ENCODE results near the gene CEMIP. TPM values are rescaled to one million over a fixed set of nuclear protein-coding genes. Genes with fewer than 3 reads are reported as not detected.

CEMIP gene
- polyA plus RNA-seq, 2 of the 4 experiments (the other 2 are of a cell fraction) = 0.54 to 0.84 TPM

DNA sequence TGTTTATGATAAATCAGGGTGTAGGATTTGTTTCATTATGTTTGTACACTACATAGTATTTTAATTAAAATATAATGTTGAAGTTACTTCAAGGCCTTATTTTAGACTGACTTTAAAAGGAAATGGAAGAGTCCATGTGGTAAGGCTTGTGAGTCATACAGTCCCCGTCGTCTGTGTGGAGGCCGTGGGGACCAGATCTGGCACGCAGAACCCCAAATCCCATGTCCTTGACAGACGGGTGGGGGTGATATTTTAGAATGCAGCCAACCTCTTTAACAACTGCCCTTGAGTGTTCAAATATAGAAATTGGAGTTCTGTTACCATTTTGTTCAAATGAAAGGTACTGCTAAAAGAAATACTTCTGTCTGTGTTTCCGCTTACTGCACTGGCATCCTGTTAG is 48.2 kb upstream of the CEMIP start:
- Histone ChIP-seq H3K9me3 (no peaks in the 10 kb centered on the region), H3K4me2 (no peak overlapping the region), H3K4me1 (no peaks in the 10 kb centered on the region), H3K4me3 (no peak overlapping the region), H3K27ac (no peak overlapping the region)
- 88% methylated on average over 6 of the region's 6 CpGs for WGBS (ENCODE audit: missing lambda C conversion rate)
- FAIRE-seq (no peak), ATAC-seq (no peak), DNase-seq (ENCODE audit: low read depth in 1 of 2, low spot score in 1 of 2) (no peak)
- ChIA-PET POLR2A (no interaction called here), CTCF (no interaction called here)
- no peak for TF ChIP-seq CHD2 (IDR thresholded peaks at IDR 0.05; ENCODE audit: low read length, partially characterized antibody)
- no peak for TF ChIP-seq MAFK (IDR thresholded peaks at IDR 0.05; ENCODE audit: partially characterized antibody)
- TF ChIP-seq TFCP2L1 (CRISPR knock-in tag; IDR thresholded peaks at IDR 0.05) = no peak
- no peak for TF ChIP-seq HOXA7 (CRISPR knock-in tag; IDR thresholded peaks at IDR 0.05)
- no peak for TF ChIP-seq ZSCAN20 (CRISPR knock-in tag; IDR thresholded peaks at IDR 0.05)
- no peak for TF ChIP-seq NPAS2 (CRISPR knock-in tag; IDR thresholded peaks at IDR 0.05; ENCODE audit: borderline replicate concordance)
- no peak for TF ChIP-seq KDM5A (IDR thresholded peaks at IDR 0.05)
- no peak for TF ChIP-seq GATA3 (IDR thresholded peaks at IDR 0.05; ENCODE audit: borderline replicate concordance)
- no peak for TF ChIP-seq PHF8 (IDR thresholded peaks at IDR 0.05; ENCODE audit: borderline replicate concordance, low read depth)
- TF ChIP-seq CEBPB (IDR thresholded peaks at IDR 0.05) = no peak
- TF ChIP-seq MAZ (IDR thresholded peaks at IDR 0.05; ENCODE audit: borderline replicate concordance, low read depth, low read length) = no peak
- TF ChIP-seq MAX (IDR thresholded peaks at IDR 0.05) = no peak
- no peak for TF ChIP-seq CHD4 (IDR thresholded peaks at IDR 0.05; ENCODE audit: borderline replicate concordance)
- no peak for TF ChIP-seq ESRRA (IDR thresholded peaks at IDR 0.05; ENCODE audit: borderline replicate concordance, low read length)
- no peak for TF ChIP-seq RCOR1 (IDR thresholded peaks at IDR 0.05; ENCODE audit: low read depth, low read length)

DNA sequence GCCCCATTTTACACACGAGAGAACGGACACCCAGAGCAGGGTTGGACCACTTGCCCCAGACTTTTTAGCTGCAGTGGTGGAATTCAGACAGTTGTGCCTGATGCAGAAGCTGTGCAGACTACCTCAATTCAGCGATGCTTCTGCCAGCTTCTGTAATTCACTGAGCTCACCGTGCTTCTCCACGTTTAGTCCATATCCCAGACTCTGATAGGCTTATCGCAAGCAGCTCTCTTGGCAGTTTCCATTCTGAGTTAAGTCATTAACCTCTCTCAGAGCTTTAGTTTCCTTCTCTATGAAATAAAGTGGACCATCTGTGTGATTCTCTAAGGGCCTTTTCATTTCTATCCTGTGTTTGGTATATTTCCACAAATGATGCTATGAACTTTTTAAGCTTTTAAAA is 47.0 kb upstream of the CEMIP start:
- no peak overlapping the region for H3K27ac ChIP-seq
- H3K4me1 ChIP-seq = no peaks in the 10 kb centered on the region
- H3K4me2 ChIP-seq = no peak overlapping the region
- H3K9me3 ChIP-seq = no peaks in the 10 kb centered on the region
- no peak overlapping the region for H3K4me3 ChIP-seq
- no peak for DNase-seq (ENCODE audit: low read depth in 1 of 2, low spot score in 1 of 2)
- POLR2A ChIA-PET = no interaction called here
- FAIRE-seq = no peak
- ATAC-seq = no peak
- CTCF ChIA-PET = interaction anchor here (1.1 to 2.2 kb wide), 3 partner anchors 44 to 238 kb away, joined by 3 to 10 read pairs (median 3); no protein-coding TSS in a partner anchor
- TF ChIP-seq NPAS2 (CRISPR knock-in tag; IDR thresholded peaks at IDR 0.05; ENCODE audit: borderline replicate concordance) (no peak), CBX2 (IDR thresholded peaks at IDR 0.05; ENCODE audit: borderline replicate concordance, low read depth) (no peak), HEYL (CRISPR knock-in tag; IDR thresholded peaks at IDR 0.05) (no peak), ZFP36 (IDR thresholded peaks at IDR 0.05; ENCODE audit: borderline replicate concordance, partially characterized antibody) (no peak)
- TF ChIP-seq, protein P1, sequence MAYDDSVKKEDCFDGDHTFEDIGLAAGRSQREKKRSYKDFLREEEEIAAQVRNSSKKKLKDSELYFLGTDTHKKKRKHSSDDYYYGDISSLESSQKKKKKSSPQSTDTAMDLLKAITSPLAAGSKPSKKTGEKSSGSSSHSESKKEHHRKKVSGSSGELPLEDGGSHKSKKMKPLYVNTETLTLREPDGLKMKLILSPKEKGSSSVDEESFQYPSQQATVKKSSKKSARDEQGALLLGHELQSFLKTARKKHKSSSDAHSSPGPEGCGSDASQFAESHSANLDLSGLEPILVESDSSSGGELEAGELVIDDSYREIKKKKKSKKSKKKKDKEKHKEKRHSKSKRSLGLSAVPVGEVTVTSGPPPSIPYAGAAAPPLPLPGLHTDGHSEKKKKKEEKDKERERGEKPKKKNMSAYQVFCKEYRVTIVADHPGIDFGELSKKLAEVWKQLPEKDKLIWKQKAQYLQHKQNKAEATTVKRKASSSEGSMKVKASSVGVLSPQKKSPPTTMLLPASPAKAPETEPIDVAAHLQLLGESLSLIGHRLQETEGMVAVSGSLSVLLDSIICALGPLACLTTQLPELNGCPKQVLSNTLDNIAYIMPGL (CRISPR knock-in tag; IDR thresholded peaks at IDR 0.05; ENCODE audit: borderline replicate concordance) = no peak
- 95% methylated on average over 6 of the region's 6 CpGs for WGBS (ENCODE audit: missing lambda C conversion rate)

- ChIA-PET POLR2A (no interaction called here), CTCF (interaction anchor here (0.8 to 2.2 kb wide), 4 partner anchors 43 to 165 kb away, joined by 3 to 10 read pairs (median 4); partner anchors contain the start of gene CEMIP)
- WGBS (ENCODE audit: missing lambda C conversion rate) = 78% methylated on average over 5 of the region's 5 CpGs
- Histone ChIP-seq H3K4me1 (no peaks in the 10 kb centered on the region), H3K4me3 (no peak overlapping the region), H3K27ac (no peak overlapping the region), H3K9me3 (no peaks in the 10 kb centered on the region), H3K4me2 (no peak overlapping the region)
- no peak for DNase-seq (ENCODE audit: low read depth in 1 of 2, low spot score in 1 of 2)
- no peak for FAIRE-seq
- no peak for TF ChIP-seq HOXB13 (CRISPR knock-in tag; IDR thresholded peaks at IDR 0.05; ENCODE audit: low read depth)
- TF ChIP-seq JUNB (IDR thresholded peaks at IDR 0.05) = no peak
- no peak for TF ChIP-seq EP300 (IDR thresholded peaks at IDR 0.05)
- ATAC-seq = no peak
These were observed 46.4 kb upstream of the CEMIP start for GRCh38 chr15:80732818-80733217.
